Measurements from ENCODE around the gene STX16. TPM values are rescaled to one million over a fixed set of nuclear protein-coding genes. Genes with fewer than 3 reads are reported as not detected.
A peak's percentile ranks its signal among the peaks of the same experiment; 100 is the strongest.

Gene STX16
- total and polyA plus RNA-seq, 2 of the 13 experiments (the other 11 are each of a cell fraction or from before 2014, with no cell fraction given) = 28.0 to 72.7 TPM

- 0 out of 2 replicates have a peak, but pooled peaks have one; percentile 63 for TF ChIP-seq E2F2 (CRISPR knock-in tag; IDR thresholded peaks at IDR 0.05; ENCODE audit: borderline replicate concordance)
- no peak for TF ChIP-seq ZNF101 (CRISPR knock-in tag; IDR thresholded peaks at IDR 0.05; ENCODE audit: borderline replicate concordance, low read depth)
- TF ChIP-seq ZBTB21 (CRISPR knock-in tag; IDR thresholded peaks at IDR 0.05) = no peak
- no peak for TF ChIP-seq MTA1 (CRISPR knock-in tag; IDR thresholded peaks at IDR 0.05; ENCODE audit: borderline replicate concordance)
- TF ChIP-seq ZNF570 (CRISPR knock-in tag; IDR thresholded peaks at IDR 0.05; ENCODE audit: borderline replicate concordance) = no peak
- TF ChIP-seq HDAC6 (IDR thresholded peaks at IDR 0.05; ENCODE audit: low read depth, low read length) = no peak
- TF ChIP-seq CENPBD1 (CRISPR knock-in tag; IDR thresholded peaks at IDR 0.05; ENCODE audit: borderline replicate concordance, low read depth) = no peak
- no peak for TF ChIP-seq ZNF276 (CRISPR knock-in tag; IDR thresholded peaks at IDR 0.05; ENCODE audit: low read depth)
- peak; percentile 51 for TF ChIP-seq ZNF407 (CRISPR knock-in tag; IDR thresholded peaks at IDR 0.05; ENCODE audit: not compliant biosample characterization)
- no peak for TF ChIP-seq ZNF672 (CRISPR knock-in tag; IDR thresholded peaks at IDR 0.05)
- no peak for TF ChIP-seq ZSCAN20 (CRISPR knock-in tag; IDR thresholded peaks at IDR 0.05; ENCODE audit: borderline replicate concordance)
- no peak for TF ChIP-seq ZNF496 (CRISPR knock-in tag; IDR thresholded peaks at IDR 0.05; ENCODE audit: insufficient replicate concordance)
- TF ChIP-seq NR2F1 (CRISPR knock-in tag; IDR thresholded peaks at IDR 0.05) = no peak; a peak in 1 of 4 replicates
- no peak for TF ChIP-seq JARID2 (CRISPR knock-in tag; IDR thresholded peaks at IDR 0.05; ENCODE audit: insufficient replicate concordance)
- no peak for TF ChIP-seq ZNF572 (CRISPR knock-in tag; IDR thresholded peaks at IDR 0.05)
- no peak for TF ChIP-seq DNMT3B (CRISPR knock-in tag; conservative IDR thresholded peaks at IDR 0.05)
- no peak for TF ChIP-seq PAX8 (CRISPR knock-in tag; IDR thresholded peaks at IDR 0.05; ENCODE audit: borderline replicate concordance)
These were observed 993 bp downstream of the STX16 start (continued) for GRCh38 chr20:58651946-58652605.
